Karpas-422 (cell line): ENCODE measurements around the gene IRF2BPL. TPM values are rescaled to one million over a fixed set of nuclear protein-coding genes. Genes with fewer than 3 reads are reported as not detected.

Experiments
- DNase-seq: peaks from one replicate; pipeline ENCODE4 v3.0.0-alpha.2; 2015
- H2AFZ ChIP-seq: fragments of 200-600 bp; sonication (generic); 2 replicates; pipeline ENCODE4 v1.6.1; 2014; ENCODE audit warnings: antibody characterized with exemption, low read length, mixed read lengths
- H3K27ac ChIP-seq: fragments of 200-600 bp; sonication (generic); 2 replicates; pipeline ENCODE4 v1.5.1; 2014; ENCODE audit warnings: mild to moderate bottlenecking, low read length, moderate library complexity
- H3K27me3 ChIP-seq: fragments of 200-600 bp; sonication (generic); 2 replicates; pipeline ENCODE4 v1.6.1; 2014; ENCODE audit warnings: low read length, mixed read lengths
- H3K36me3 ChIP-seq: fragments of 200-600 bp; sonication (generic); 2 replicates; pipeline ENCODE4 v1.6.1; 2014; ENCODE audit warnings: low read length, mixed read lengths; ENCODE audit not compliant: insufficient read depth
- H3K4me1 ChIP-seq: fragments of 200-600 bp; sonication (generic); 2 replicates; pipeline ENCODE4 v1.6.1; 2014; ENCODE audit warnings: mild to moderate bottlenecking, low read length, mixed read lengths
- H3K4me2 ChIP-seq: fragments of 200-600 bp; sonication (generic); 2 replicates; pipeline ENCODE4 v1.6.1; 2014; ENCODE audit warnings: low read length, low read depth, mild to moderate bottlenecking; ENCODE audit not compliant: poor library complexity, severe bottlenecking
- H3K4me3 ChIP-seq: fragments of 200-600 bp; sonication (generic); 2 replicates; pipeline ENCODE4 v1.5.1; 2014; ENCODE audit warnings: mild to moderate bottlenecking, antibody characterized with exemption, low read length, mixed read lengths
- H3K79me2 ChIP-seq: fragments of 200-600 bp; sonication (generic); 2 replicates; pipeline ENCODE4 v1.6.1; 2014; ENCODE audit warnings: mild to moderate bottlenecking, low read length, mixed read lengths
- H3K9ac ChIP-seq: fragments of 200-600 bp; sonication (generic); 2 replicates; pipeline ENCODE4 v1.6.0; 2014; ENCODE audit warnings: low read length
- H3K9me2 ChIP-seq: fragments of 200-600 bp; sonication (generic), shearing (Covaris generic); replicated peaks from 2 replicates; pipeline ENCODE4 v1.6.0; 2014; ENCODE audit warnings: mild to moderate bottlenecking, low read length, moderate library complexity; ENCODE audit not compliant: insufficient read depth
- H3K9me3 ChIP-seq: fragments of 300-700, 200-600 bp; sonication (generic); 2 replicates; pipeline ENCODE4 v1.6.1; 2014; ENCODE audit warnings: low read length, mixed read lengths
- H4K20me1 ChIP-seq: fragments of 200-600 bp; sonication (generic); 2 replicates; pipeline ENCODE4 v1.6.1; 2014; ENCODE audit warnings: mild to moderate bottlenecking, antibody characterized with exemption, low read length, low read depth; ENCODE audit not compliant: insufficient read depth
- total RNA-seq: library from RNA; depleted of rRNA; stranded (reverse); fragments of >200 nt; shearing (Covaris generic); gene quantifications from 2 replicates; pipeline ENCODE4 v1.2.3, GENCODE V29; 2014; ENCODE audit warnings: low replicate concordance

The IRF2BPL gene
- total RNA-seq, 1 experiment from 2014 or later, result 11.8 TPM

- no peak overlapping the region for H3K9ac ChIP-seq
- no peak overlapping the region for H2AFZ ChIP-seq
- no peak for DNase-seq
- H3K27me3 ChIP-seq, result no peaks in the 10 kb centered on the region
- no peaks in the 10 kb centered on the region for H3K79me2 ChIP-seq
- no peaks in the 10 kb centered on the region for H3K36me3 ChIP-seq
- no peaks in the 10 kb centered on the region for H3K9me2 ChIP-seq
- no peak overlapping the region for H3K4me3 ChIP-seq
- H3K4me1 ChIP-seq, result peaks cover 5% of the 10 kb centered on the region; the same call in 1 of the 2 replicates
- H3K4me2 ChIP-seq, result no peak overlapping the region
- H3K27ac ChIP-seq, result no peak overlapping the region
- H4K20me1 ChIP-seq, result no peaks in the 10 kb centered on the region; the same call in 1 of the 2 replicates
- no peaks in the 10 kb centered on the region for H3K9me3 ChIP-seq
Observed at GRCh38 chr14:77007183-77007974, 21.1 kb downstream of the IRF2BPL start.

- H3K36me3 ChIP-seq, result no peaks in the 10 kb centered on the region
- H3K4me3 ChIP-seq, result no peak overlapping the region
- H3K4me2 ChIP-seq, result no peak overlapping the region
- no peaks in the 10 kb centered on the region for H3K9me2 ChIP-seq
- H3K9me3 ChIP-seq, result no peaks in the 10 kb centered on the region
- peaks cover 5% of the 10 kb centered on the region; the same call in 1 of the 2 replicates for H3K4me1 ChIP-seq
- no peaks in the 10 kb centered on the region for H3K79me2 ChIP-seq
- no peak overlapping the region for H3K9ac ChIP-seq
- H4K20me1 ChIP-seq, result no peaks in the 10 kb centered on the region
- no peaks in the 10 kb centered on the region for H3K27me3 ChIP-seq
- no peak overlapping the region for H3K27ac ChIP-seq
- no peak for DNase-seq
- H2AFZ ChIP-seq, result no peak overlapping the region
Observed at GRCh38 chr14:77006132-77006531, 22.4 kb downstream of the IRF2BPL start.

- Histone ChIP-seq H3K4me3 (no peak overlapping the region), H3K36me3 (no peaks in the 10 kb centered on the region), H3K4me2 (no peak overlapping the region)
Observed at GRCh38 chr14:77005559-77005958, 22.9 kb downstream of the IRF2BPL start.

DNA sequence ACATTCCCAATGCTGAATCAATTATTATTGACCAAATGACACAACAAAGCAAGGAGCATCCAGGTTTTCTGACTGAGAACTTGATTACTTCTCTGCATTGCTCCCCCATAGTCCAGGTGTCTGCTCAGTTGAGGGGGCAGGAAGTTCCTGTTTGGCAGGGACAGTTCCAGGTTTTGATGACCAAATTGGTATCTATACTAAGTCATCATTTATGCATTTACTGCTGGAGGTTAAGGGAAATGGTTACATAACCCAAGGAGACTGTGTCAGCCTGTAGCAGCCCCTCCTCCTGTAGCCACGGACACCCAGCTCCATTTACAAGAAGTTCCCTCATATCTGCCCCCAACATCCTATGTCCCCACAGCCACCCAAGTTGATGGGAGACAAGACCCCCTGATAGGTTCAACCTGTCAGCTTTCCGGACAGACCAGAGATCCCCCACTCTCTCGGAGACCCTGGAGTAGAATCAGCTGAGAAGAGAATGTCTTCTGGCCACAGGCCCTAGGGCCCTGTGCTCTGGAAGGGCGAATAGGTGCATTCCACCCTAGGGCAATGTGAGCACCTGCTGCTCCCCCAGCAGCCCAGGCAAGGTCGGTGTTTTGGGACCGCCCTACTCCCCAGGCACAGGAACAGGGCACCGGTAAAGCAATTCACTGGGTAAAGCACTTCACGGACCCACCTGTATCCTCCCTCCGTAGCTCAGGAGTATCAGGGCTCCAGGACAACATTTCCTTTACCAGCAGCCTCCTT lies 23.6 kb downstream of the IRF2BPL start:
- DNase-seq, result no peak
- Histone ChIP-seq H3K4me3 (no peak overlapping the region), H3K79me2 (no peaks in the 10 kb centered on the region), H3K36me3 (no peaks in the 10 kb centered on the region), H3K27ac (no peak overlapping the region), H3K9me2 (no peaks in the 10 kb centered on the region), H3K9ac (no peak overlapping the region), H3K4me1 (peaks cover 15% of the 10 kb centered on the region), H3K9me3 (no peaks in the 10 kb centered on the region), H2AFZ (no peak overlapping the region), H3K4me2 (no peak overlapping the region), H4K20me1 (no peaks in the 10 kb centered on the region), H3K27me3 (no peaks in the 10 kb centered on the region)

More at GRCh38 chr14:77005559-77005958, 22.9 kb downstream of the IRF2BPL start:
- no peak overlapping the region for H2AFZ ChIP-seq
- no peaks in the 10 kb centered on the region for H4K20me1 ChIP-seq
- peaks cover 11% of the 10 kb centered on the region for H3K4me1 ChIP-seq
- no peaks in the 10 kb centered on the region for H3K9me2 ChIP-seq
- H3K9me3 ChIP-seq, result no peaks in the 10 kb centered on the region
- H3K27me3 ChIP-seq, result no peaks in the 10 kb centered on the region
- no peak for DNase-seq
- H3K79me2 ChIP-seq, result no peaks in the 10 kb centered on the region
- no peak overlapping the region for H3K27ac ChIP-seq
- H3K9ac ChIP-seq, result no peak overlapping the region

GRCh38 chr14:77003960-77004710 lies 24.4 kb downstream of the IRF2BPL start:
- H3K4me2 ChIP-seq, result no peak overlapping the region
- no peaks in the 10 kb centered on the region for H3K79me2 ChIP-seq
- no peaks in the 10 kb centered on the region for H3K36me3 ChIP-seq
- DNase-seq, result no peak
- no peaks in the 10 kb centered on the region for H4K20me1 ChIP-seq
- H3K27ac ChIP-seq, result no peak overlapping the region
- no peak overlapping the region for H2AFZ ChIP-seq
- H3K9me3 ChIP-seq, result no peaks in the 10 kb centered on the region
- H3K4me1 ChIP-seq, result peaks cover 15% of the 10 kb centered on the region
- H3K4me3 ChIP-seq, result no peak overlapping the region
- no peaks in the 10 kb centered on the region for H3K9me2 ChIP-seq
- H3K27me3 ChIP-seq, result no peaks in the 10 kb centered on the region
- no peak overlapping the region for H3K9ac ChIP-seq

DNA sequence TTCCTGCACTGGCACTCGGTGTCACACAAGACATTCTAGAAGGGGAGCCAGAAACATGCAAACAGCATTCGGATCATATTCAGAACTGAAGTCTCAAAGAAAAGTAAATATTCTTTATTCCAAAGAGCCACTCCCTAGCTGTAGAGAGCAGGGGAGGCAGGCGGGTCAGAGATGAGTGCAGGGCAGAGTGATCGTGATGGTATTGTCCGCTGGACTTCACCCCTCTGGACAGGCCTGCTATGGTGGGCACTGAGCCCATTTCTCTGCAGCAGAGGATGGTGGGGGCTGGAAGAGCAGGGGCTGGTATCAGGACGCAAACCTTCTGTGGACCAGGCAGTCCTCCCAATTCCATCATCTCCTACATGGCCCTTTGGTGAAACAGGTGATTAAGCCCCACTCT lies 25.6 kb downstream of the IRF2BPL start:
- Histone ChIP-seq H3K4me3 (no peak overlapping the region), H3K9me3 (no peaks in the 10 kb centered on the region), H3K27me3 (no peaks in the 10 kb centered on the region), H3K27ac (no peak overlapping the region), H3K4me2 (no peak overlapping the region), H3K9ac (no peak overlapping the region), H3K9me2 (no peaks in the 10 kb centered on the region), H3K79me2 (no peaks in the 10 kb centered on the region), H3K4me1 (peaks cover 18% of the 10 kb centered on the region), H3K36me3 (no peaks in the 10 kb centered on the region), H2AFZ (no peak overlapping the region), H4K20me1 (no peaks in the 10 kb centered on the region)
- no peak for DNase-seq

GRCh38 chr14:77002335-77002734 lies 26.2 kb downstream of the IRF2BPL start:
- Histone ChIP-seq H4K20me1 (no peaks in the 10 kb centered on the region), H3K9ac (no peak overlapping the region), H3K27me3 (no peaks in the 10 kb centered on the region), H3K27ac (no peak overlapping the region), H3K4me1 (peaks cover 21% of the 10 kb centered on the region), H3K9me3 (no peaks in the 10 kb centered on the region), H3K9me2 (no peaks in the 10 kb centered on the region), H3K79me2 (no peaks in the 10 kb centered on the region), H2AFZ (no peak overlapping the region), H3K36me3 (no peaks in the 10 kb centered on the region), H3K4me2 (no peak overlapping the region), H3K4me3 (no peak overlapping the region)
- DNase-seq, result no peak
